HG03159 (cell line): ENCODE data around the gene CDH12.
"Not testable (repeated sequence)": the region's sequence is repeated elsewhere in the genome, so short reads cannot be mapped to it uniquely, and the experiment has no call there.

Experiments
- ATAC-seq: cut with Tn5 transposase; IDR thresholded peaks from one replicate; pipeline ENCODE4 v1.9.1; 2021; ENCODE audit warnings: mild to moderate bottlenecking, moderate library complexity; ENCODE audit not compliant: unreplicated experiment

The CDH12 gene

DNA sequence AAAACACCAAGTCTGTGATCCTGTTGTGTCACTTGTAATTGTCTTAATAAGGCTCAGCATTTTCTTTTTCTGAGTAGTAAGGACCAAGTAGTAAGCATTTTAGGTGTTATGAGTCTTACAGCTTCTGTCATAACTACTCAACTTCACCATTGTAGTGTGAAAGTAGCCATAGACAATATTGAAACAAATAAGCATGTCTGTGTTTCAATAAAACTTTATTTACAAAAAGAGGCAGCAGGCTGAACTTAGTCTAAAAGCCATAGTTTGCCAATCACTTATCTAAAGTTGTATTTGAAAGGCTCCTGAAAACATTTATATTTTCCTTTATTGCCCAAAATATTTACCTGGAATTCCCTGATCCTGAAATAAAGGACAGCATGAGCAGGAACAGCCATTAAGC is 796.1 kb downstream of the CDH12 start:
- ATAC-seq: no peak

- ATAC-seq: no peak
Observed at GRCh38 chr5:22056601-22057000, 796.5 kb downstream of the CDH12 start.

GRCh38 chr5:22053195-22053594 is 799.9 kb downstream of the CDH12 start:
- ATAC-seq: no peak

DNA sequence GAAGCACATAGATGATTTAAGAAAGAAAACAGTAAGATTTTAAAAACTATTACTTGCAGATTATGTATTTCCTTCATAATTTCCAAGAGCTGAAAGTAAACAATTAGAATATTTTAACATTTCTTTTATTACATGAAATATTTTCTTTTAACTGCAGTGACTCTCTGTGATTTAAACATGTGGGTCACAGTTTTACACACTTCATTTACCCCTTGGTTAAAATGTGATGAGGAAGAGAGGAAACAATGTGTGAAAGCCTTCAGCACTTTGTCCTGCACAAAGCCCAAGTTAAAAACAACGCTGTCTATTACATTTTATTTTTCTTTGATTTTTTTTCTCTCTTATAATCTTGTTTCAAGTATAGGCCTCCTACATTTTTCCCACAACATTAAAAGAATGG is 801.3 kb downstream of the CDH12 start:
- ATAC-seq: no peak

GRCh38 chr5:22050931-22051330 is 802.2 kb downstream of the CDH12 start:
- no peak for ATAC-seq

DNA sequence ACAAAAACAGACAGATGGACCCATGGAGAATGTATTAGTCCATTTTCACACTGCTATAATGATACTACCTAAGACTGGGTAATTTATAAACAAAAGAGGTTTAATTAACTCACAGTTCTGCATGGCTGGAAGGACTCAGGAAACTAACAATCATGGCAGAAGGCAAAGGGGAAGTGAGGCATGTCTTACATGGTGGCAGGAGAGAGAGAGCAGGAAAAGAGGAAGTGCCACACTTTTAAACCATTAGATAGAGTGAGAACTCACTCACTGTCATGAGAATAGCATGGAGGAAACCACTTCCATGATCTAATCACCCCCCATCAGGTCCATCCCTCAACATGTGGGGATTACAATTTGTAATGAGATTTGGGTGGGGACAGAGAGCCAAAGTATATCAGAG is 808.9 kb downstream of the CDH12 start:
- no peak for ATAC-seq

DNA sequence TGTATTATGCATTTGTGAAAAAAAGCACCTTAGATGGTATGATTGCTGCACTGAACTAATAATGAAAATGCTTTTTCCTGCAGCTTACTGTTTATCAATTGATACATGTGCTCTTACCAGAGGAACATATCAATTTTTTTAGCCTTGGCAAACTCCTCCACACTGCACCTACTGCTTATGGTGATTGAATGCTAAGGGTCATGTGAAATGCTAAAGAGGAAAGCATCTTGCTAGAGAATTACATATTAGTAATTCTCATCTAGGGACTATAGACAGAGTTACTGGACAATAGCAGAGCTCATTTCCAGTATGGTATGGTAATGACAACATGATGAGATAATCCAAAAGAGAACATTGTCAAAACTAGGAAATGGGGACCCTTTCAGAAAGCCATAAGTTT is 817.1 kb downstream of the CDH12 start:
- ATAC-seq: no peak

GRCh38 chr5:22033066-22033465 is 820.1 kb downstream of the CDH12 start:
- ATAC-seq: no peak

GRCh38 chr5:22023784-22024183 is 829.4 kb downstream of the CDH12 start:
- ATAC-seq: no peak

GRCh38 chr5:22012893-22013292 is 840.3 kb downstream of the CDH12 start:
- ATAC-seq: not testable (repeated sequence)

DNA sequence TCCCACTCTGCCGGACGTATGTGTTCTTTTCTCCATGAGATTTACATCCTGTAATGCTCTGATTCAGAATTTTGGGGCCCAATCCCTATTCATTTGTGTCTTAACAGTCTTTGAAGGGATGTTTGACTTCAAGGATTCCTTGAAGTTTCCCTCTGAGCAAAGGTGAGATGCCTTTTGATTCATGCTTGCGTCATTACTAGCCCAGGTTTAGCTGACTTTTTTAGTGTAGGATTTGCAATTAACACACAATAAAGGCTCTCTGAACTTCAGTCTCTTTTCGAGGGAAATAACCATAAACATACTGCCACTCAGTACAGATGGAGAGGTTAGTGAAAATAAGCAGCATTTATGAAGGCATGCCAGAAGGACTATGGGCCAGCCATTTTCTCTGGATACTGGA is 842.3 kb downstream of the CDH12 start:
- not testable (repeated sequence) for ATAC-seq

GRCh38 chr5:22001097-22001496 is 852.0 kb downstream of the CDH12 start:
- not testable (repeated sequence) for ATAC-seq

DNA sequence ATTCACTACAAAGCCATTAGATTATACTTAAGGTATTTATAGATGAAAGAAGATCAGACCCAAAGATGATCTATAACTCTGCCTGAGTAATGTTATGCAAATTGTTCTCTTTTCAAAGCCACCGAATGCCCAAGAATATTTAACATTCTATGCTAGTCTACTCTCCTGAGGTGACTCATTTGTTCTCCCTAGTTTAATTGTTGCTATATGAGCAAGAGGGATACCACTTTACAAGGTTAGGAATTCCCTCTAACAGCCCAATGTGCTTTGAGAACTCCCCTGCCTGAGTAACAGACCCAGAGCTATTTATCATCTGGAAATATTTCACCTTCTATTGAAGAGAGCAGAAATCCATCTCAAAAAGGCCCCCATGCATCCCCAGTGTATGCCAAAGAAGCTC is 867.3 kb downstream of the CDH12 start:
- ATAC-seq: not testable (repeated sequence)

GRCh38 chr5:21951571-21951970 is 901.6 kb downstream of the CDH12 start:
- ATAC-seq: not testable (repeated sequence)

- no peak for ATAC-seq
Observed at GRCh38 chr5:21931116-21931515, 922.0 kb downstream of the CDH12 start.

GRCh38 chr5:21919414-21920022 is 933.6 kb downstream of the CDH12 start:
- ATAC-seq: peak; percentile 95

DNA sequence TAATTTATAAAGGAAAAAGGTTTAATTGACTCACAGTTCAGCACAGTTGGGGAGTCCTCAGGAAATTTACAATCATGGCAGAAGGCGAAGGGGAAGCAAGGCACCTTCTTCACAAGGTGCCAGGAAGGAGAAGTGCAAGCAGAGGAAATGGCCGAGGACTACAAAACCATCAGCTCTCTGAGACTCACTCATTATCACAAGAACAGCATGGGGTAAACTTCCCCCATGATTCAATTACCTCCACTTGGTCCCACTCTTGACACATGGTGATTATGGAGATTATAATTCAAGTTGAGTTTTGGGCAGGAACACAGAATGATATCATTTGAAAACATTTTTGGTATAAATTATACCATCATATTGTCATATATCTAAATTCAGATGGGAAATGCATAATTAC is 934.7 kb downstream of the CDH12 start:
- no peak for ATAC-seq

GRCh38 chr5:21910731-21911130 is 942.4 kb downstream of the CDH12 start:
- ATAC-seq: no peak

DNA sequence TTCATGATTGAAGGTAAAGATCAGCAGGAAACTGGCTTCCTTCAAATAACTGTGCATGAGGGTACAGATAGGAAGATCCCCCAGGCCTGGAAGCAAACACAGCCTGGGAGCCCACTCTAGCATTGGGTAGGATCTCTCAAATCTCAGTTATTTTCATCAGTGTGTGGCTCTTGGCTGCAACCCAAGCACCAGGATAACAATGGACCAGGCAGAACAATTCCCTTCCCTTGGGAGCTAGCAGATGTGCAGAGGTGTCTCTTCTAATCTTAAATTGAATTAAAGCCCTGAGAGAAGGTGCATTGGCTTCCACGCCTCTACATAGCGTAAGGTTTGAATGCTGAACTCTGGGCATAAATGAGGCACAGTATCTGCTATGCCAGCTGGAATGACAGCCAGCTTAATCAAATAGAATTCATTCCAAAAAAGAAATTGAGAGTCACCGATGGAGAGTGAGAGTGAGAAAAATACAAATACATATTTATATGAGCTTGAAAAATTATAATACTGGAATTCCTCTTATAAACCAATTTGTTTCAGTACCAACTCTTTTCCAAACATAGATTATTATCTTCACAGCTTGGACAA is 957.3 kb downstream of the CDH12 start:
- ATAC-seq: no peak

GRCh38 chr5:21893161-21893560 is 960.0 kb downstream of the CDH12 start:
- ATAC-seq: no peak

- ATAC-seq: no peak
Observed at GRCh38 chr5:21889581-21889980, 963.6 kb downstream of the CDH12 start.

DNA sequence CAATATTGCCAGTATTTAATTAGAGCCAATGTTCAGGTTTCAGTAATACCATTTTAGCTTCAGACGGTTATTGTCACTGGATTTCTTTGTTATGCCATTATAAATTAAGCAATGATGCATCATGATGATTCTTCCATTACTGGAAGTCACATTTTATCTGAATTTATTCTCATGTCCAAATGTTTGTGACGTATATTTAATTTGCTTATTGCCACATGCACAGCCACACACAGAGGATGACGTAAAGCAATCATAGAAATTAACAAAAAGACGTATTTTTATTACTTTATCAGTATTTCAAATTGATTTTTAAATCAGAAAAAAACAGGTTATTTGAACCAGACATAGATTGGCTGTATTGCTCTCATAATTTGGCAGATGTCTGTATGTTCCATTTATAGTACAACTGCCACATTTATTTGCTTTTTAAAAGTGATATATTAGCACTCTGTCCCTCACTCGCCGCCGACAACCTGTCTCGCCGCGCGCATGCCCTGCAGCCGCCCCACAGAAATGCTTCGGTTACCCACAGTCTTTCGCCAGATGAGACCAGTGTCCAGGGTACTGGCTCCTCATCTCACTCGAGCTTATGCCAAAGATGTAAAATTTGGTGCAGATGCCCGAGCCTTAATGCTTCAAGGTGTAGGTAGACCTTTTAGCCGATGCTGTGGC is 970.9 kb downstream of the CDH12 start:
- ATAC-seq: no peak
